ENCODE data around the gene S100A12.

Gene S100A12

DNA sequence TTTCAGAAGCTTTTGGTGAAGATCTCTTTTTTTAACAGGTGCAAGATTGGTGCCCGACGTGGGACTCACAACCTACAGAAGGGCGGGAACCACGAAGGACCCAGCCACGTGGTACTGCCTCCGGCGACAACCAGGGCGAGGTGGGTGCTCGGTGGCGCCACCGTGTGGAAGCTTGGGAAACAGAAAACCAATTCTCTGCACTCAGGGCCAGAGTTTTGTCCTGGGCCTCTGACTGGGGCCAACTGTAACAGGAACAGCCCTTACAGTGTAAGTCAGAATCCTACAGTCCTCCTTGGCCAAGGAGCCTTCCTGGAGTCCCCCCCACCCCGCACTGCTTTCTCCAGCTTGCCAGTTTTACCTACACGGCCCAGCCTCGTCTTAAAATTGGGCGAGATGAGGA, 29.3 kb upstream of the S100A12 start:
- peak in 1 of 2 experiments; percentile 76 for DNase-seq (ENCODE audit: low read depth in 1 of 2, low spot score in 1 of 2)
- Histone ChIP-seq H3K27ac (replicated peaks) (no peak overlapping the region), H3K27me3 (ENCODE audit: insufficient read depth, poor library complexity, severe bottlenecking) (peaks cover 4% of the 10 kb centered on the region), H3K4me3 (replicated peaks; ENCODE audit: insufficient read depth, low read length) (no peak overlapping the region)
- no peak for TF ChIP-seq GABPA (IDR thresholded peaks at IDR 0.05; ENCODE audit: low read depth)
- no peak for TF ChIP-seq POLR2AphosphoS5 (IDR thresholded peaks at IDR 0.05; ENCODE audit: low read depth)
- TF ChIP-seq, protein P1, sequence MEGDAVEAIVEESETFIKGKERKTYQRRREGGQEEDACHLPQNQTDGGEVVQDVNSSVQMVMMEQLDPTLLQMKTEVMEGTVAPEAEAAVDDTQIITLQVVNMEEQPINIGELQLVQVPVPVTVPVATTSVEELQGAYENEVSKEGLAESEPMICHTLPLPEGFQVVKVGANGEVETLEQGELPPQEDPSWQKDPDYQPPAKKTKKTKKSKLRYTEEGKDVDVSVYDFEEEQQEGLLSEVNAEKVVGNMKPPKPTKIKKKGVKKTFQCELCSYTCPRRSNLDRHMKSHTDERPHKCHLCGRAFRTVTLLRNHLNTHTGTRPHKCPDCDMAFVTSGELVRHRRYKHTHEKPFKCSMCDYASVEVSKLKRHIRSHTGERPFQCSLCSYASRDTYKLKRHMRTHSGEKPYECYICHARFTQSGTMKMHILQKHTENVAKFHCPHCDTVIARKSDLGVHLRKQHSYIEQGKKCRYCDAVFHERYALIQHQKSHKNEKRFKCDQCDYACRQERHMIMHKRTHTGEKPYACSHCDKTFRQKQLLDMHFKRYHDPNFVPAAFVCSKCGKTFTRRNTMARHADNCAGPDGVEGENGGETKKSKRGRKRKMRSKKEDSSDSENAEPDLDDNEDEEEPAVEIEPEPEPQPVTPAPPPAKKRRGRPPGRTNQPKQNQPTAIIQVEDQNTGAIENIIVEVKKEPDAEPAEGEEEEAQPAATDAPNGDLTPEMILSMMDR (IDR thresholded peaks at IDR 0.05; ENCODE audit: insufficient read depth, low read length) = peak; percentile 35
- no peak for TF ChIP-seq SPI1 (IDR thresholded peaks at IDR 0.05; ENCODE audit: borderline replicate concordance, low read depth)

- no peak for DNase-seq (ENCODE audit: low read depth in 1 of 2, low spot score in 1 of 2)
- Histone ChIP-seq H3K27me3 (ENCODE audit: insufficient read depth, poor library complexity, severe bottlenecking) (no peaks in the 10 kb centered on the region), H3K4me3 (replicated peaks; ENCODE audit: insufficient read depth, low read length) (no peak overlapping the region), H3K27ac (replicated peaks) (no peak overlapping the region)
- TF ChIP-seq SPI1 (IDR thresholded peaks at IDR 0.05; ENCODE audit: borderline replicate concordance, low read depth) (no peak), GABPA (IDR thresholded peaks at IDR 0.05; ENCODE audit: low read depth) (no peak), POLR2AphosphoS5 (IDR thresholded peaks at IDR 0.05; ENCODE audit: low read depth) (no peak)
- TF ChIP-seq, protein P1 (IDR thresholded peaks at IDR 0.05; ENCODE audit: insufficient read depth, low read length) = no peak
- TF ChIP-seq, protein P2, sequence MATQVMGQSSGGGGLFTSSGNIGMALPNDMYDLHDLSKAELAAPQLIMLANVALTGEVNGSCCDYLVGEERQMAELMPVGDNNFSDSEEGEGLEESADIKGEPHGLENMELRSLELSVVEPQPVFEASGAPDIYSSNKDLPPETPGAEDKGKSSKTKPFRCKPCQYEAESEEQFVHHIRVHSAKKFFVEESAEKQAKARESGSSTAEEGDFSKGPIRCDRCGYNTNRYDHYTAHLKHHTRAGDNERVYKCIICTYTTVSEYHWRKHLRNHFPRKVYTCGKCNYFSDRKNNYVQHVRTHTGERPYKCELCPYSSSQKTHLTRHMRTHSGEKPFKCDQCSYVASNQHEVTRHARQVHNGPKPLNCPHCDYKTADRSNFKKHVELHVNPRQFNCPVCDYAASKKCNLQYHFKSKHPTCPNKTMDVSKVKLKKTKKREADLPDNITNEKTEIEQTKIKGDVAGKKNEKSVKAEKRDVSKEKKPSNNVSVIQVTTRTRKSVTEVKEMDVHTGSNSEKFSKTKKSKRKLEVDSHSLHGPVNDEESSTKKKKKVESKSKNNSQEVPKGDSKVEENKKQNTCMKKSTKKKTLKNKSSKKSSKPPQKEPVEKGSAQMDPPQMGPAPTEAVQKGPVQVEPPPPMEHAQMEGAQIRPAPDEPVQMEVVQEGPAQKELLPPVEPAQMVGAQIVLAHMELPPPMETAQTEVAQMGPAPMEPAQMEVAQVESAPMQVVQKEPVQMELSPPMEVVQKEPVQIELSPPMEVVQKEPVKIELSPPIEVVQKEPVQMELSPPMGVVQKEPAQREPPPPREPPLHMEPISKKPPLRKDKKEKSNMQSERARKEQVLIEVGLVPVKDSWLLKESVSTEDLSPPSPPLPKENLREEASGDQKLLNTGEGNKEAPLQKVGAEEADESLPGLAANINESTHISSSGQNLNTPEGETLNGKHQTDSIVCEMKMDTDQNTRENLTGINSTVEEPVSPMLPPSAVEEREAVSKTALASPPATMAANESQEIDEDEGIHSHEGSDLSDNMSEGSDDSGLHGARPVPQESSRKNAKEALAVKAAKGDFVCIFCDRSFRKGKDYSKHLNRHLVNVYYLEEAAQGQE (IDR thresholded peaks at IDR 0.05; ENCODE audit: insufficient replicate concordance, low read depth) = no peak
Measured at GRCh38 chr1:153404086-153404635, 28.7 kb upstream of the S100A12 start.

DNA sequence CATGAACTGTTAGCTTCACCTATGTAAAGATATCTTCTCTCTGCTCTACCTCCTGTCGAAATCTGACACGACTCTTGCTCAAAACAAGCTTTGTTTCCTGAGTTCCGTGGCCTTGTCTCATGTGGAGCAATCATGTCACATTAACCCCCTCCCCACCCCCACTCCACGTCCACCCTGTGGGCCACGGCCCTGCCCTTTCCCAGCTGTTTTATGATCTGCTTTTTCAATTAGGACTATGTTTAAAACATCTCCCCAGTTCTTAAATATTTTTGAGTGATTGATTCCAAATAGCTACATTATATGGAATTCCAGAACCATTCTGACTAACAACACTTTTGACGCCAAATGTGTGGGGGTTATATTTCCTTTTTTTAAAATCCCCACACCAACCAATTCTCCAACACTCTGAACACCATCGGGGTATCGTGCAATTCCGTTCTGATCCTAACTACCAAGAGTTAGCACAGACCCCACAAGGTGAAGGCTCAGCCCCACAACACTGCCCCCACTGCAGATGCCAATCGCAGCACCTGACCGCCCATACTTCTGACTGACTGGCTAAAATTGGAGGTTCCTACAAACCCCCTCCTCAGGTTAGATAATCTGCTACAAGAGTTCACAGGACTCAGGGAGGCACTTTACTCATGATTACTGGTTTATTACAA, 28.1 kb upstream of the S100A12 start:
- TF ChIP-seq GABPA (IDR thresholded peaks at IDR 0.05; ENCODE audit: low read depth) (no peak), SPI1 (IDR thresholded peaks at IDR 0.05; ENCODE audit: borderline replicate concordance, low read depth) (no peak), POLR2AphosphoS5 (IDR thresholded peaks at IDR 0.05; ENCODE audit: low read depth) (no peak)
- TF ChIP-seq, protein P1 (IDR thresholded peaks at IDR 0.05; ENCODE audit: insufficient read depth, low read length) = no peak
- TF ChIP-seq, protein P2 (IDR thresholded peaks at IDR 0.05; ENCODE audit: insufficient replicate concordance, low read depth) = no peak
- peak in 1 of 2 experiments; percentile 68 for DNase-seq (ENCODE audit: low read depth in 1 of 2, low spot score in 1 of 2)
- Histone ChIP-seq H3K4me3 (replicated peaks; ENCODE audit: insufficient read depth, low read length) (no peak overlapping the region), H3K27me3 (ENCODE audit: insufficient read depth, poor library complexity, severe bottlenecking) (no peaks in the 10 kb centered on the region), H3K27ac (replicated peaks) (no peak overlapping the region)

All from HL-60 (cell line).